WTC11 (cell line): ENCODE results near the gene SLC7A4. TPM values are rescaled to one million over a fixed set of nuclear protein-coding genes. Genes with fewer than 3 reads are reported as not detected.

Experiments used
- ATAC-seq: fragments of 200-7000 bp; cut with Tn5 transposase; 2 replicates; pipeline ENCODE4 v1.10.0; 2021; ENCODE audit warnings: mild to moderate bottlenecking, moderate library complexity
- CTCF ChIA-PET: fragments of 300-600 bp; sonication (Branson Sonifier 250); formaldehyde crosslinking; loops from one replicate; lab custom pipeline; 2021; ENCODE audit warnings: antibody characterized with exemption; lab: Charles Lee
- POLR2A ChIA-PET: fragments of 350-600 bp; sonication (Branson Sonifier 250); formaldehyde crosslinking; loops from one replicate; lab custom pipeline; 2021; ENCODE audit warnings: antibody characterized with exemption; lab: Charles Lee
- DNase-seq: peaks from one replicate; pipeline ENCODE4 v3.0.0; 2021; ENCODE audit warnings: low spot score
- H3K27ac Mint-ChIP-seq: 2 replicates; pipeline ENCODE4 v1.8.0; 2021; ENCODE audit warnings: mixed read lengths
- H3K27me3 Mint-ChIP-seq: 2 replicates; pipeline ENCODE4 v1.8.0; 2021; ENCODE audit warnings: low read depth, mild to moderate bottlenecking, moderate library complexity, mixed read lengths
- H3K36me3 Mint-ChIP-seq: 2 replicates; pipeline ENCODE4 v1.8.0; 2021; ENCODE audit warnings: mixed read lengths
- H3K4me1 Mint-ChIP-seq: 2 replicates; pipeline ENCODE4 v1.8.0; 2022; ENCODE audit warnings: mixed read lengths
- H3K4me3 Mint-ChIP-seq: 2 replicates; pipeline ENCODE4 v1.8.0; 2021; ENCODE audit warnings: mild to moderate bottlenecking, moderate library complexity, mixed read lengths
- H3K9me3 Mint-ChIP-seq: 2 replicates; pipeline ENCODE4 v1.8.0; 2021; ENCODE audit warnings: mixed read lengths
- CREB1 ChIP-seq: sonication (generic); formaldehyde crosslinking; IDR thresholded peaks from 2 replicates; pipeline ENCODE4 v1.8.0; 2023; ENCODE audit warnings: mild to moderate bottlenecking, missing genetic modification reagents
- E2F4 ChIP-seq: sonication (generic); formaldehyde crosslinking; IDR thresholded peaks from 2 replicates; pipeline ENCODE4 v1.8.1; 2022; ENCODE audit warnings: low read depth, mild to moderate bottlenecking, moderate library complexity, missing genetic modification reagents, borderline replicate concordance
- ETV6 ChIP-seq: sonication (generic); formaldehyde crosslinking; IDR thresholded peaks from 2 replicates; pipeline ENCODE4 v1.8.1; 2022; ENCODE audit warnings: mild to moderate bottlenecking, missing genetic modification reagents
- FOXK1 ChIP-seq: sonication (generic); formaldehyde crosslinking; IDR thresholded peaks from 2 replicates; pipeline ENCODE4 v1.8.0; 2022; ENCODE audit warnings: mild to moderate bottlenecking, moderate library complexity, missing genetic modification reagents
- TEAD4 ChIP-seq: sonication (generic); formaldehyde crosslinking; IDR thresholded peaks from 2 replicates; pipeline ENCODE4 v1.8.0; 2022; ENCODE audit warnings: mild to moderate bottlenecking, missing genetic modification reagents
- USF1 ChIP-seq: sonication (generic); formaldehyde crosslinking; IDR thresholded peaks from 2 replicates; pipeline ENCODE4 v1.8.0; 2022; ENCODE audit warnings: mild to moderate bottlenecking, missing genetic modification reagents
- ZNF232 ChIP-seq: sonication (generic); formaldehyde crosslinking; IDR thresholded peaks from 2 replicates; pipeline ENCODE4 v1.8.0; 2022; ENCODE audit warnings: mild to moderate bottlenecking, missing genetic modification reagents
- ZNF416 ChIP-seq: fragments of 250-450 bp; sonication (Bioruptor Pico); IDR thresholded peaks from 2 replicates; pipeline ENCODE4 v1.9.0; 2021; ENCODE audit warnings: mild to moderate bottlenecking, inconsistent platforms
- ZNF532 ChIP-seq: fragments of 250-450 bp; sonication (Bioruptor Pico); IDR thresholded peaks from 2 replicates; pipeline ENCODE4 v1.9.0; 2021; ENCODE audit warnings: mild to moderate bottlenecking, borderline replicate concordance
- total RNA-seq: library from RNA; stranded (reverse); gene quantifications from 3 replicates; pipeline ENCODE4 v1.2.3, GENCODE V29; 2021
- TF ChIP-seq, protein P1 (sequence below): sonication (generic); formaldehyde crosslinking; IDR thresholded peaks from 2 replicates; pipeline ENCODE4 v1.8.1; 2023; ENCODE audit warnings: mild to moderate bottlenecking, missing genetic modification reagents, moderate library complexity
- TF ChIP-seq, protein P2 (sequence below): fragments of 250-450 bp; sonication (Bioruptor Pico); IDR thresholded peaks from 2 replicates; pipeline ENCODE4 v1.9.0; 2021; ENCODE audit warnings: moderate library complexity, mild to moderate bottlenecking, inconsistent platforms, borderline replicate concordance
- TF ChIP-seq, protein P3 (sequence below): sonication (generic); formaldehyde crosslinking; IDR thresholded peaks from 2 replicates; pipeline ENCODE4 v1.8.1; 2023; ENCODE audit warnings: mild to moderate bottlenecking, missing genetic modification reagents
- TF ChIP-seq, protein P4 (sequence below): sonication (generic); formaldehyde crosslinking; IDR thresholded peaks from 2 replicates; pipeline ENCODE4 v1.8.1; 2023; ENCODE audit warnings: mild to moderate bottlenecking, missing genetic modification reagents, moderate library complexity

SLC7A4 gene
- total RNA-seq, 1 experiment from 2014 or later, result 0.37 TPM

GRCh38 chr22:20993304-20994127 lies 38.8 kb downstream of the SLC7A4 start:
- Mint-ChIP-seq H3K9me3 (no peaks in the 10 kb centered on the region), H3K36me3 (no peaks in the 10 kb centered on the region), H3K27ac (no peak overlapping the region), H3K27me3 (no peaks in the 10 kb centered on the region), H3K4me3 (no peak overlapping the region), H3K4me1 (no peaks in the 10 kb centered on the region)
- ATAC-seq (no peak), DNase-seq (no peak)
- POLR2A ChIA-PET, result no interaction called here
- CTCF ChIA-PET, result interaction anchor here (1.3 kb wide), 1 partner anchor 11 kb away, joined by 3 read pairs; the partner anchor contains the start of gene LZTR1
- TF ChIP-seq FOXK1 (no peak), TEAD4 (CRISPR knock-in tag) (no peak), ZNF532 (CRISPR knock-in tag) (no peak), E2F4 (CRISPR knock-in tag) (no peak), USF1 (CRISPR knock-in tag) (no peak), CREB1 (CRISPR knock-in tag) (no peak), ZNF232 (CRISPR knock-in tag) (no peak), ZNF416 (CRISPR knock-in tag) (no peak), ETV6 (no peak)
- TF ChIP-seq, protein P1, sequence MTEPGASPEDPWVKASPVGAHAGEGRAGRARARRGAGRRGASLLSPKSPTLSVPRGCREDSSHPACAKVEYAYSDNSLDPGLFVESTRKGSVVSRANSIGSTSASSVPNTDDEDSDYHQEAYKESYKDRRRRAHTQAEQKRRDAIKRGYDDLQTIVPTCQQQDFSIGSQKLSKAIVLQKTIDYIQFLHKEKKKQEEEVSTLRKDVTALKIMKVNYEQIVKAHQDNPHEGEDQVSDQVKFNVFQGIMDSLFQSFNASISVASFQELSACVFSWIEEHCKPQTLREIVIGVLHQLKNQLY (CRISPR knock-in tag), result no peak
- TF ChIP-seq, protein P2, sequence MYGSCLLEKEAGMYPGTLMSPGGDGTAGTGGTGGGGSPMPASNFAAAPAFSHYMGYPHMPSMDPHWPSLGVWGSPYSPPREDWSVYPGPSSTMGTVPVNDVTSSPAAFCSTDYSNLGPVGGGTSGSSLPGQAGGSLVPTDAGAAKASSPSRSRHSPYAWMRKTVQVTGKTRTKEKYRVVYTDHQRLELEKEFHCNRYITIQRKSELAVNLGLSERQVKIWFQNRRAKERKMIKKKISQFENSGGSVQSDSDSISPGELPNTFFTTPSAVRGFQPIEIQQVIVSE (CRISPR knock-in tag), result no peak
- TF ChIP-seq, protein P3, sequence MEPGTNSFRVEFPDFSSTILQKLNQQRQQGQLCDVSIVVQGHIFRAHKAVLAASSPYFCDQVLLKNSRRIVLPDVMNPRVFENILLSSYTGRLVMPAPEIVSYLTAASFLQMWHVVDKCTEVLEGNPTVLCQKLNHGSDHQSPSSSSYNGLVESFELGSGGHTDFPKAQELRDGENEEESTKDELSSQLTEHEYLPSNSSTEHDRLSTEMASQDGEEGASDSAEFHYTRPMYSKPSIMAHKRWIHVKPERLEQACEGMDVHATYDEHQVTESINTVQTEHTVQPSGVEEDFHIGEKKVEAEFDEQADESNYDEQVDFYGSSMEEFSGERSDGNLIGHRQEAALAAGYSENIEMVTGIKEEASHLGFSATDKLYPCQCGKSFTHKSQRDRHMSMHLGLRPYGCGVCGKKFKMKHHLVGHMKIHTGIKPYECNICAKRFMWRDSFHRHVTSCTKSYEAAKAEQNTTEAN, result no peak
- TF ChIP-seq, protein P4, sequence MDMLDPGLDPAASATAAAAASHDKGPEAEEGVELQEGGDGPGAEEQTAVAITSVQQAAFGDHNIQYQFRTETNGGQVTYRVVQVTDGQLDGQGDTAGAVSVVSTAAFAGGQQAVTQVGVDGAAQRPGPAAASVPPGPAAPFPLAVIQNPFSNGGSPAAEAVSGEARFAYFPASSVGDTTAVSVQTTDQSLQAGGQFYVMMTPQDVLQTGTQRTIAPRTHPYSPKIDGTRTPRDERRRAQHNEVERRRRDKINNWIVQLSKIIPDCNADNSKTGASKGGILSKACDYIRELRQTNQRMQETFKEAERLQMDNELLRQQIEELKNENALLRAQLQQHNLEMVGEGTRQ (CRISPR knock-in tag), result no peak
